Measurements from ENCODE around the gene RACGAP1. TPM values are rescaled to one million over a fixed set of nuclear protein-coding genes. Genes with fewer than 3 reads are reported as not detected.

RACGAP1 gene
- total and polyA plus RNA-seq, 2 of the 8 experiments (the other 6 are each of a cell fraction or from before 2014, with no cell fraction given) = 18.0 to 66.3 TPM

- Histone ChIP-seq H2BK12ac (ENCODE audit: low read depth, low read length) (no peak overlapping the region), H2BK5ac (ENCODE audit: low read depth, low read length) (no peak overlapping the region), H2BK120ac (replicated peaks; ENCODE audit: low read depth, low read length) (no peak overlapping the region), H3K23ac (ENCODE audit: insufficient read length) (no peak overlapping the region), H3K18ac (ENCODE audit: extremely low read depth, low read length) (no peak overlapping the region), H3K9me3 (ENCODE audit: insufficient read depth in 2 of 2, low read depth in 1 of 2, low read length in 1 of 2) (no peaks in the 10 kb centered on the region), H3K79me1 (ENCODE audit: low read depth, low read length) (no peaks in the 10 kb centered on the region), H4K5ac (ENCODE audit: insufficient read length, low read depth, low read length) (no peak overlapping the region), H3K9ac (replicated peaks in 1 of 4; ENCODE audit: extremely low read depth in 1 of 4, low read depth in 3 of 4, low read length in 3 of 4) (0 out of 7 replicates have a peak overlapping the region, but pooled peaks of 1 of the 4 experiments have one; percentile 2), H4K91ac (replicated peaks; ENCODE audit: insufficient read length, low read length) (no peak overlapping the region), H4K8ac (ENCODE audit: extremely low read depth, insufficient read depth, low read length) (no peak overlapping the region), H2BK15ac (ENCODE audit: low read length) (no peak overlapping the region), H3K79me2 (ENCODE audit: control insufficient read depth in 1 of 2, insufficient read depth in 2 of 2, low read length in 2 of 2) (no peaks in the 10 kb centered on the region), H3K36me3 (ENCODE audit: control insufficient read depth in 2 of 4, insufficient read depth in 4 of 4, low read length in 3 of 4) (no peaks in the 10 kb centered on the region), H2BK20ac (ENCODE audit: low read length) (no peak overlapping the region), H2AFZ (ENCODE audit: low read length) (no peak overlapping the region), H4K20me1 (replicated peaks in 1 of 2; ENCODE audit: control insufficient read depth in 1 of 2, insufficient read depth in 2 of 2, low read length in 2 of 2) (no peaks in the 10 kb centered on the region), H3K4me1 (replicated peaks in 1 of 4; ENCODE audit: control insufficient read depth in 3 of 4, insufficient read depth in 4 of 4, low read length in 3 of 4) (peaks cover 0 to 9% (median 2%) of the 10 kb centered on the region in 4 experiments; a peak in 3 of 7 replicates), H3K27ac (ENCODE audit: low read depth, low read length) (no peak overlapping the region), H3K14ac (ENCODE audit: insufficient read length) (no peak overlapping the region), H3K4ac (replicated peaks; ENCODE audit: insufficient read length, low read depth, low read length) (no peak overlapping the region), H3K23me2 (ENCODE audit: low read depth, low read length) (no peaks in the 10 kb centered on the region), H3K27me3 (replicated peaks in 1 of 4; ENCODE audit: control insufficient read depth in 3 of 4, extremely low read depth in 1 of 4, insufficient read depth in 3 of 4, low read length in 3 of 4) (no peaks in the 10 kb centered on the region), H3K56ac (replicated peaks; ENCODE audit: insufficient read length, low read depth, low read length) (no peak overlapping the region), H2AK5ac (ENCODE audit: low read depth, low read length) (no peak overlapping the region), H3K4me3 (ENCODE audit: extremely low read depth in 1 of 4, insufficient read depth in 2 of 4, low read depth in 3 of 4, low read length in 4 of 4) (no peak overlapping the region), H3K4me2 (ENCODE audit: insufficient read depth in 1 of 2, low read depth in 2 of 2, low read length in 2 of 2) (no peak overlapping the region)
- 80% methylated on average over 10 of the region's 10 CpGs; no CpG with 5 or more reads in 1 of the 2 experiments for WGBS, 2 experiments (ENCODE audit: extremely low coverage in 1 of 2, insufficient coverage in 1 of 2, insufficient read length in 1 of 2, insufficient replicate concordance in 2 of 2, low coverage in 1 of 2, low lambda C conversion rate in 2 of 2, missing lambda C conversion rate in 1 of 2)
- ChIA-PET CTCF (ENCODE audit: partially characterized antibody) (interaction anchor here (0.7 to 23.0 kb wide), 10 partner anchors 10 to 112 kb away, joined by 3 to 420 read pairs (median 5); partner anchors contain the start of genes AQP5, AQP6 and ASIC1), POLR2A (ENCODE audit: partially characterized antibody) (interaction anchor here (0.6 to 1.3 kb wide), 2 partner anchors 18 to 54 kb away, joined by 3 to 4 read pairs; no protein-coding TSS in a partner anchor)
- DNase-seq (ENCODE audit: low read depth in 1 of 2, low spot score in 2 of 2) (no peak), FAIRE-seq (no peak)
These were observed 46.2 kb downstream of the RACGAP1 start for GRCh38 chr12:49979016-49979586.
